Measurements from ENCODE around the gene DCTD. TPM values are rescaled to one million over a fixed set of nuclear protein-coding genes. Genes with fewer than 3 reads are reported as not detected.

Gene DCTD
- total RNA-seq, 1 donor from 2014 or later = 17.2 TPM

- Histone ChIP-seq H3K4me1 (no peaks in the 10 kb centered on the region), H3K27ac (no peak overlapping the region), H3K27me3 (no peaks in the 10 kb centered on the region), H3K4me3 (no peak overlapping the region), H3K36me3 (no peaks in the 10 kb centered on the region), H3K9me3 (no peaks in the 10 kb centered on the region)
- DNase-seq (ENCODE audit: low spot score in 2 of 2) = no peak
- no peak for TF ChIP-seq CTCF (IDR thresholded peaks at IDR 0.05)
- intact Hi-C loops (cut with DNase I) = no loop called here
These were observed 7.3 kb upstream of the DCTD start for GRCh38 chr4:182924497-182924896.

GRCh38 chr4:182923796-182924340, 6.7 kb upstream of the DCTD start:
- no peak overlapping the region for H3K4me3 ChIP-seq
- H3K4me1 ChIP-seq = no peaks in the 10 kb centered on the region
- no peak for TF ChIP-seq CTCF (IDR thresholded peaks at IDR 0.05)
- no peaks in the 10 kb centered on the region for H3K9me3 ChIP-seq
- H3K27me3 ChIP-seq = no peaks in the 10 kb centered on the region
- DNase-seq (ENCODE audit: low spot score in 2 of 2) = no peak
- H3K27ac ChIP-seq = no peak overlapping the region
- intact Hi-C loops (cut with DNase I) = no loop called here
- no peaks in the 10 kb centered on the region for H3K36me3 ChIP-seq

- no peaks in the 10 kb centered on the region for H3K9me3 ChIP-seq
- H3K27me3 ChIP-seq = no peaks in the 10 kb centered on the region
- H3K4me1 ChIP-seq = peaks cover 0 to 1% of the 10 kb centered on the region in 2 donors
- DNase-seq (ENCODE audit: low spot score in 2 of 2) = no peak
- no peak overlapping the region for H3K4me3 ChIP-seq
- no peak for TF ChIP-seq CTCF (IDR thresholded peaks at IDR 0.05)
- no peaks in the 10 kb centered on the region for H3K36me3 ChIP-seq
- intact Hi-C loops (cut with DNase I) = no loop called here
- H3K27ac ChIP-seq = no peak overlapping the region
These were observed 6.2 kb upstream of the DCTD start for GRCh38 chr4:182923366-182923765.

GRCh38 chr4:182922501-182923284, 5.5 kb upstream of the DCTD start:
- H3K4me1 ChIP-seq = peaks cover 0 to 5% of the 10 kb centered on the region in 2 donors
- DNase-seq (ENCODE audit: low spot score in 2 of 2) = no peak
- H3K4me3 ChIP-seq = no peak overlapping the region
- H3K27me3 ChIP-seq = no peaks in the 10 kb centered on the region
- H3K9me3 ChIP-seq = no peaks in the 10 kb centered on the region
- intact Hi-C loops (cut with DNase I) = no loop called here
- TF ChIP-seq CTCF (IDR thresholded peaks at IDR 0.05) = no peak
- H3K36me3 ChIP-seq = no peaks in the 10 kb centered on the region
- H3K27ac ChIP-seq = no peak overlapping the region

GRCh38 chr4:182921608-182922007, 4.4 kb upstream of the DCTD start:
- Histone ChIP-seq H3K27me3 (no peaks in the 10 kb centered on the region), H3K4me1 (peaks cover 0 to 5% of the 10 kb centered on the region in 2 donors), H3K4me3 (no peak overlapping the region), H3K36me3 (no peaks in the 10 kb centered on the region), H3K27ac (no peak overlapping the region), H3K9me3 (no peaks in the 10 kb centered on the region)
- no peak for DNase-seq (ENCODE audit: low spot score in 2 of 2)
- intact Hi-C loops (cut with DNase I) = no loop called here
- no peak for TF ChIP-seq CTCF (IDR thresholded peaks at IDR 0.05)

Data from ascending aorta (tissue), 2 donors.